ENCODE measurements around the gene MIGA1. TPM values are rescaled to one million over a fixed set of nuclear protein-coding genes. Genes with fewer than 3 reads are reported as not detected.
A peak's percentile ranks its signal among the peaks of the same experiment; 100 is the strongest.

MIGA1 gene
- total RNA-seq, 1 experiment from 2014 or later: 13.2 TPM

- Mint-ChIP-seq H3K27ac (ENCODE audit: low read depth, unreplicated experiment) (peak overlapping the region; percentile 96), H3K4me3 (ENCODE audit: unreplicated experiment) (peak overlapping the region; percentile 46), H3K9me3 (ENCODE audit: unreplicated experiment) (no peaks in the 10 kb centered on the region), H3K27me3 (ENCODE audit: insufficient read depth, unreplicated experiment) (no peaks in the 10 kb centered on the region), H3K4me1 (ENCODE audit: insufficient read depth, unreplicated experiment) (peaks cover 46% of the 10 kb centered on the region), H3K36me3 (ENCODE audit: insufficient read depth, unreplicated experiment) (peaks cover 6% of the 10 kb centered on the region)
- CTCF ChIA-PET: interaction anchor here (0.6 to 2.3 kb wide), 4 partner anchors 7 to 196 kb away, joined by 3 to 7 read pairs (median 3); no protein-coding TSS in a partner anchor
- BruUV-seq (replicated peaks): no TSS peak
- intact Hi-C loops (cut with micrococcal nuclease): loop anchor here (10.0 kb wide), 2 partner anchors 51 to 141 kb away; partner anchors contain the start of genes FUBP1 and NEXN
- peak; percentile 11 for DNase-seq (ENCODE audit: unreplicated experiment)
- TF ChIP-seq CTCF (IDR thresholded peaks at IDR 0.05; ENCODE audit: unreplicated experiment): no peak
- POLR2A ChIA-PET: interaction anchor here (0.5 to 3.4 kb wide), 17 partner anchors 9 to 172 kb away, joined by 3 to 42 read pairs (median 5); partner anchors contain the start of genes DNAJB4, FUBP1, MIGA1 and NEXN
These were observed 54.2 kb downstream of the MIGA1 start for GRCh38 chr1:77833521-77834100.

- peak; percentile 68 for DNase-seq (ENCODE audit: unreplicated experiment)
- BruUV-seq (replicated peaks): no TSS peak
- no peaks in the 10 kb centered on the region for H3K27me3 Mint-ChIP-seq (ENCODE audit: insufficient read depth, unreplicated experiment)
- intact Hi-C loops (cut with micrococcal nuclease): loop anchor here (10.0 kb wide), 2 partner anchors 50 to 140 kb away; partner anchors contain the start of genes FUBP1 and NEXN
- peaks cover 46% of the 10 kb centered on the region for H3K4me1 Mint-ChIP-seq (ENCODE audit: insufficient read depth, unreplicated experiment)
- peaks cover 9% of the 10 kb centered on the region for H3K36me3 Mint-ChIP-seq (ENCODE audit: insufficient read depth, unreplicated experiment)
- H3K4me3 Mint-ChIP-seq (ENCODE audit: unreplicated experiment): peak overlapping the region; percentile 46
- no peaks in the 10 kb centered on the region for H3K9me3 Mint-ChIP-seq (ENCODE audit: unreplicated experiment)
- CTCF ChIA-PET: interaction anchor here (2.3 kb wide), 1 partner anchor 9 kb away, joined by 7 read pairs; no protein-coding TSS in a partner anchor
- POLR2A ChIA-PET: interaction anchor here (0.6 to 3.4 kb wide), 16 partner anchors 10 to 170 kb away, joined by 3 to 42 read pairs (median 4); partner anchors contain the start of genes DNAJB4, NEXN and ZZZ3
- no peak for TF ChIP-seq CTCF (IDR thresholded peaks at IDR 0.05; ENCODE audit: unreplicated experiment)
- peak overlapping the region; percentile 96 for H3K27ac Mint-ChIP-seq (ENCODE audit: low read depth, unreplicated experiment)
These were observed 55.4 kb downstream of the MIGA1 start for GRCh38 chr1:77834771-77835334.

- Mint-ChIP-seq H3K27ac (ENCODE audit: low read depth, unreplicated experiment) (peak overlapping the region; percentile 63), H3K4me1 (ENCODE audit: insufficient read depth, unreplicated experiment) (peaks cover 6% of the 10 kb centered on the region), H3K36me3 (ENCODE audit: insufficient read depth, unreplicated experiment) (peaks cover 26% of the 10 kb centered on the region), H3K4me3 (ENCODE audit: unreplicated experiment) (no peak overlapping the region), H3K9me3 (ENCODE audit: unreplicated experiment) (no peaks in the 10 kb centered on the region), H3K27me3 (ENCODE audit: insufficient read depth, unreplicated experiment) (no peaks in the 10 kb centered on the region)
- intact Hi-C loops (cut with micrococcal nuclease): no loop called here
- ChIA-PET POLR2A (no interaction called here), CTCF (interaction anchor here (0.7 kb wide), 1 partner anchor 20 kb away, joined by 3 read pairs; no protein-coding TSS in a partner anchor)
- DNase-seq (ENCODE audit: unreplicated experiment): no peak
- TF ChIP-seq CTCF (IDR thresholded peaks at IDR 0.05; ENCODE audit: unreplicated experiment): no peak
- BruUV-seq (replicated peaks): no TSS peak
These were observed 62.1 kb downstream of the MIGA1 start for GRCh38 chr1:77841574-77841973.

- no peak overlapping the region for H3K4me3 Mint-ChIP-seq (ENCODE audit: unreplicated experiment)
- BruUV-seq (replicated peaks): no TSS peak
- no peak for DNase-seq (ENCODE audit: unreplicated experiment)
- ChIA-PET CTCF (interaction anchor here (0.7 kb wide), 1 partner anchor 33 kb away, joined by 3 read pairs; no protein-coding TSS in a partner anchor), POLR2A (interaction anchor here (1.0 kb wide), 1 partner anchor 9 kb away, joined by 3 read pairs; no protein-coding TSS in a partner anchor)
- H3K27ac Mint-ChIP-seq (ENCODE audit: low read depth, unreplicated experiment): peak overlapping the region; percentile 54
- peaks cover 18% of the 10 kb centered on the region for H3K36me3 Mint-ChIP-seq (ENCODE audit: insufficient read depth, unreplicated experiment)
- intact Hi-C loops (cut with micrococcal nuclease): no loop called here
- no peaks in the 10 kb centered on the region for H3K9me3 Mint-ChIP-seq (ENCODE audit: unreplicated experiment)
- no peak for TF ChIP-seq CTCF (IDR thresholded peaks at IDR 0.05; ENCODE audit: unreplicated experiment)
- H3K27me3 Mint-ChIP-seq (ENCODE audit: insufficient read depth, unreplicated experiment): no peaks in the 10 kb centered on the region
- H3K4me1 Mint-ChIP-seq (ENCODE audit: insufficient read depth, unreplicated experiment): peaks cover 6% of the 10 kb centered on the region
These were observed 66.5 kb downstream of the MIGA1 start for GRCh38 chr1:77845951-77846350.

Measured in MCF 10A (cell line).